DOHH2 (cell line): ENCODE results near the gene ZMAT5.

ENCODE experiments used
- H3F3A ChIP-seq: fragments of 200-600 bp; sonication (generic), shearing (Covaris generic); 2 replicates; pipeline ENCODE4 v1.6.0; 2016; ENCODE audit warnings: antibody characterized with exemption, mild to moderate bottlenecking; ENCODE audit not compliant: control insufficient read depth, insufficient read depth
- H3K27ac ChIP-seq: fragments of 200-600 bp; sonication (generic); 2 replicates; pipeline ENCODE4 v1.5.1; 2014; ENCODE audit warnings: low read depth, mild to moderate bottlenecking, low read length, moderate library complexity
- H3K27me3 ChIP-seq: fragments of 200-600 bp; sonication (generic); 2 replicates; pipeline ENCODE4 v1.6.1; 2014; ENCODE audit warnings: mild to moderate bottlenecking, low read length, mixed read lengths; ENCODE audit not compliant: control insufficient read depth
- H3K36me3 ChIP-seq: fragments of 200-600 bp; sonication (generic); 2 replicates; pipeline ENCODE4 v1.6.1; 2014; ENCODE audit warnings: mild to moderate bottlenecking, low read length, moderate library complexity, mixed read lengths; ENCODE audit not compliant: control insufficient read depth
- H3K4me1 ChIP-seq: fragments of 200-600 bp; sonication (generic); 2 replicates; pipeline ENCODE4 v1.6.1; 2014; ENCODE audit warnings: mild to moderate bottlenecking, low read length, mixed read lengths; ENCODE audit not compliant: control insufficient read depth
- H3K4me2 ChIP-seq: fragments of 200-600 bp; sonication (generic); 2 replicates; pipeline ENCODE4 v1.6.0; 2014; ENCODE audit warnings: mild to moderate bottlenecking, low read length, moderate library complexity
- H3K4me3 ChIP-seq: fragments of 200-600 bp; sonication (generic); 2 replicates; pipeline ENCODE4 v1.5.1; 2014; ENCODE audit warnings: mild to moderate bottlenecking, low read length, mixed read lengths
- H3K79me2 ChIP-seq: fragments of 200-600 bp; sonication (generic); 2 replicates; pipeline ENCODE4 v1.6.1; 2014; ENCODE audit warnings: mild to moderate bottlenecking, low read length, mixed read lengths; ENCODE audit not compliant: control insufficient read depth
- H3K9me2 ChIP-seq: fragments of 200-600 bp; sonication (generic); replicated peaks from 2 replicates; pipeline ENCODE4 v1.6.1; 2014; ENCODE audit warnings: mild to moderate bottlenecking, low read length, mixed read lengths; ENCODE audit not compliant: control insufficient read depth
- H3K9me3 ChIP-seq: fragments of 200-600 bp; sonication (generic); 2 replicates; pipeline ENCODE4 v1.6.1; 2014; ENCODE audit warnings: antibody characterized with exemption, low read length, mixed read lengths; ENCODE audit not compliant: control insufficient read depth, insufficient read depth
- H4K20me1 ChIP-seq: fragments of 200-600 bp; sonication (generic); 2 replicates; pipeline ENCODE4 v1.6.0; 2014; ENCODE audit warnings: low read depth, mild to moderate bottlenecking, antibody characterized with exemption, low read length, moderate library complexity; ENCODE audit not compliant: control insufficient read depth, insufficient read depth
- EZH2phosphoT487 ChIP-seq: fragments of 200-600 bp; sonication (generic); IDR thresholded peaks from 2 replicates; pipeline ENCODE4 v1.6.1; 2017; ENCODE audit warnings: borderline replicate concordance, mild to moderate bottlenecking, antibody characterized with exemption, low read length, moderate library complexity, mixed read lengths
- TF ChIP-seq, protein P1 (sequence below): fragments of 200-600 bp; sonication (generic); IDR thresholded peaks from one replicate; pipeline ENCODE4 v1.5.1; 2014; ENCODE audit warnings: antibody characterized with exemption, mild to moderate bottlenecking, low read depth, low read length; ENCODE audit not compliant: poor library complexity, severe bottlenecking

Gene ZMAT5

DNA sequence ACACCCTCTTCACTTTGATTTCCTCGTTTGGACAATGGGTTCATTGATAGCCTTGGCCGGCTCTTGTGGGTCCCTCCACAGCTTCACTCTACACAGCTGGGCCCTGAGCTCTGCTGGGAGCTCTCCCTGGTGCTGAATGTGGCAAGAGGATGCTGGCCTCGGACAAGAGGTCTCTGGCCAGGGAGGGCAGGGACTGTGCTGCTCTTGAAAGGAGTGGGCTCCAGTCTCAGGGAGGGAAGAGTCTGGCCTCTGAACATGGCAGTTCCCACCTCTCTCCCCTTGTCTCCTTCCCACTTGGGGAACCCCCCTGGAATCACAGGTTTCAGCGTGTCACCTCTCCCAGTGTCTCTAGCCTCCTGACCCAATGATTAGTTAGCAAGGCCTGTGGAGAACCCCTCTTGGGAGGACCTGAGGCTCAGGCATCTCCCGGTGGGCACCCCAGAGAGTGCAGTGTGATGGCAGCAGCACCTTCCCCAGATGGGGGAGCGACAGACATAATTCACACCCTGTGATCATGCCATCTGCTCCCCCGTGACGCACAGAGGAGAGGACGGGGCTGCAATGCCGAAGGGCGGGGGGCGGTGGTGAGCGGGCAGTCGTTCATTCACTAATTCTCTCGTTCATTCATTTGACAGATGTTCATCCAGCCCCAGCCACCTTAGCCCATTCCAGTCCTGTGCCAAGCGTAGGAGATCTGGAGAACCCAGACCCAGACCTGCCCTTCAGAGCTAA, 49.8 kb downstream of the ZMAT5 start:
- no peak overlapping the region for H3K27ac ChIP-seq
- peaks cover 3% of the 10 kb centered on the region; the same call in 1 of the 2 replicates for H3K27me3 ChIP-seq
- H3K9me3 ChIP-seq: no peaks in the 10 kb centered on the region
- no peak overlapping the region for H3K4me3 ChIP-seq
- no peak overlapping the region for H3K4me2 ChIP-seq
- H3K79me2 ChIP-seq: no peaks in the 10 kb centered on the region
- TF ChIP-seq, protein P1, sequence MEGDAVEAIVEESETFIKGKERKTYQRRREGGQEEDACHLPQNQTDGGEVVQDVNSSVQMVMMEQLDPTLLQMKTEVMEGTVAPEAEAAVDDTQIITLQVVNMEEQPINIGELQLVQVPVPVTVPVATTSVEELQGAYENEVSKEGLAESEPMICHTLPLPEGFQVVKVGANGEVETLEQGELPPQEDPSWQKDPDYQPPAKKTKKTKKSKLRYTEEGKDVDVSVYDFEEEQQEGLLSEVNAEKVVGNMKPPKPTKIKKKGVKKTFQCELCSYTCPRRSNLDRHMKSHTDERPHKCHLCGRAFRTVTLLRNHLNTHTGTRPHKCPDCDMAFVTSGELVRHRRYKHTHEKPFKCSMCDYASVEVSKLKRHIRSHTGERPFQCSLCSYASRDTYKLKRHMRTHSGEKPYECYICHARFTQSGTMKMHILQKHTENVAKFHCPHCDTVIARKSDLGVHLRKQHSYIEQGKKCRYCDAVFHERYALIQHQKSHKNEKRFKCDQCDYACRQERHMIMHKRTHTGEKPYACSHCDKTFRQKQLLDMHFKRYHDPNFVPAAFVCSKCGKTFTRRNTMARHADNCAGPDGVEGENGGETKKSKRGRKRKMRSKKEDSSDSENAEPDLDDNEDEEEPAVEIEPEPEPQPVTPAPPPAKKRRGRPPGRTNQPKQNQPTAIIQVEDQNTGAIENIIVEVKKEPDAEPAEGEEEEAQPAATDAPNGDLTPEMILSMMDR: no peak
- no peak for TF ChIP-seq EZH2phosphoT487
- H3K9me2 ChIP-seq: no peaks in the 10 kb centered on the region
- H3K4me1 ChIP-seq: no peaks in the 10 kb centered on the region
- no peaks in the 10 kb centered on the region; the same call in 1 of the 2 replicates for H4K20me1 ChIP-seq
- no peaks in the 10 kb centered on the region for H3F3A ChIP-seq
- H3K36me3 ChIP-seq: no peaks in the 10 kb centered on the region

DNA sequence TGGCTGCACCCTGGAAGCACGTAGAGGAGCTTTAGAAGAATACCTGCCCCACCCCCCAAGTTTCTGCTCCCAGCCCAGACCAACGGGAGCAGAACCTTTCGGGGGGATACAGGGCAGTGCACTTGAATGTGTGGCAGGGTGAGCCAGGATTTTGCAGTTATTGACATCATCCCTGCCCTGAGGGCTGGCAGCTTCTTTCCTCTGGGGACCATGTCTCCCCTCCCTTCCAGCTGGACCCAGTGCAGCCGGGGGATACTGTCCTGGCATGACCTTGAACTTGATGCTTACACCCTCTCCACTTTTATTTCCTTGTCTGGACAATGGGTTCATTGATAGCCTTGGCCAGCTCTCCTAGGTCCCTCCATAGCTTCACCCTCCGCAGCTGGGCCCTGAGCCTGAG, 51.1 kb downstream of the ZMAT5 start:
- Histone ChIP-seq H3K4me2 (no peak overlapping the region), H4K20me1 (no peaks in the 10 kb centered on the region; the same call in 1 of the 2 replicates), H3K27ac (no peak overlapping the region), H3K4me3 (no peak overlapping the region), H3F3A (no peaks in the 10 kb centered on the region), H3K9me3 (no peaks in the 10 kb centered on the region), H3K27me3 (peaks cover 3% of the 10 kb centered on the region; the same call in 1 of the 2 replicates), H3K4me1 (no peaks in the 10 kb centered on the region), H3K36me3 (no peaks in the 10 kb centered on the region), H3K79me2 (no peaks in the 10 kb centered on the region), H3K9me2 (no peaks in the 10 kb centered on the region)
- TF ChIP-seq, protein P1: no peak
- TF ChIP-seq EZH2phosphoT487: no peak

DNA sequence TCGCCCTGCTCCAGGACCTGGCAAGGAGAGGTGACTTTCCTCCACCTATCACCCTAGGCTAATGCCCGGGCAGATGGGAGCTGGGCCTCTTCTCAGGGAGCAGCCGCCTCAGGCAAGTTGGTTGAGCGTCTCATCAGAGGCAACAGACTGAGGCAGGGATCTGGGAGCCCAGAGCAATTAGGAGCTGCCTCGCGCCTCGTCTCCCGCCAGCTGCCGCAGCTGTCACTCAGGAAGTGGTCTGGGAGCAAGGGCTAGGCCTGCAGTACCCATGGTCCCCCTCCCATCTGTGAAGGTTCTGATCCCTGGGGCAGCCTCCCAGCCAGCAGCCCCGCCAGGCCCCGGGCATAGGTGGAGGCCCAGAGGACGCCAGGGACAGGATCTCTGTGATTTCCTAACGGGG, 51.6 kb downstream of the ZMAT5 start:
- H3K79me2 ChIP-seq: no peaks in the 10 kb centered on the region
- no peaks in the 10 kb centered on the region for H3F3A ChIP-seq
- no peak overlapping the region for H3K4me3 ChIP-seq
- H3K9me3 ChIP-seq: no peaks in the 10 kb centered on the region
- TF ChIP-seq EZH2phosphoT487: no peak
- TF ChIP-seq, protein P1: no peak
- H4K20me1 ChIP-seq: no peaks in the 10 kb centered on the region; the same call in 1 of the 2 replicates
- H3K9me2 ChIP-seq: no peaks in the 10 kb centered on the region
- no peak overlapping the region for H3K27ac ChIP-seq
- H3K4me2 ChIP-seq: no peak overlapping the region
- H3K4me1 ChIP-seq: no peaks in the 10 kb centered on the region
- no peaks in the 10 kb centered on the region for H3K36me3 ChIP-seq
- H3K27me3 ChIP-seq: peaks cover 3% of the 10 kb centered on the region; the same call in 1 of the 2 replicates
